ENCODE results near the gene CDC6. TPM values are rescaled to one million over a fixed set of nuclear protein-coding genes. Genes with fewer than 3 reads are reported as not detected.

The CDC6 gene
- total RNA-seq, 1 donor = 28.5 TPM

- H3K4me3 ChIP-seq (ENCODE audit: low read depth, low read length) = no peak overlapping the region
- no peak for DNase-seq (ENCODE audit: low read depth)
- no peak for TF ChIP-seq CTCF (IDR thresholded peaks at IDR 0.05; ENCODE audit: insufficient read depth, low read depth, low read length)
Observed at GRCh38 chr17:40348562-40349476, 61.1 kb downstream of the CDC6 start.

GRCh38 chr17:40349477-40349894 is 61.8 kb downstream of the CDC6 start:
- no peak for DNase-seq (ENCODE audit: low read depth)
- H3K4me3 ChIP-seq (ENCODE audit: low read depth, low read length) = no peak overlapping the region
- TF ChIP-seq CTCF (IDR thresholded peaks at IDR 0.05; ENCODE audit: insufficient read depth, low read depth, low read length) = no peak

GRCh38 chr17:40349895-40350688 is 62.4 kb downstream of the CDC6 start:
- H3K4me3 ChIP-seq (ENCODE audit: low read depth, low read length) = no peak overlapping the region
- no peak for DNase-seq (ENCODE audit: low read depth)
- TF ChIP-seq CTCF (IDR thresholded peaks at IDR 0.05; ENCODE audit: insufficient read depth, low read depth, low read length) = no peak

GRCh38 chr17:40350689-40351358 is 63.1 kb downstream of the CDC6 start:
- no peak for TF ChIP-seq CTCF (IDR thresholded peaks at IDR 0.05; ENCODE audit: insufficient read depth, low read depth, low read length)
- no peak overlapping the region for H3K4me3 ChIP-seq (ENCODE audit: low read depth, low read length)
- DNase-seq (ENCODE audit: low read depth) = no peak

GRCh38 chr17:40351359-40352236 is 63.9 kb downstream of the CDC6 start:
- no peak for DNase-seq (ENCODE audit: low read depth)
- TF ChIP-seq CTCF (IDR thresholded peaks at IDR 0.05; ENCODE audit: insufficient read depth, low read depth, low read length) = no peak
- no peak overlapping the region for H3K4me3 ChIP-seq (ENCODE audit: low read depth, low read length)

All from fibroblast of villous mesenchyme (primary cell).